ENCODE data around the gene ITPR3. TPM values are rescaled to one million over a fixed set of nuclear protein-coding genes. Genes with fewer than 3 reads are reported as not detected.

The ITPR3 gene
- total RNA-seq, 2 donors from 2014 or later = 29.6 to 33.3 TPM

DNA sequence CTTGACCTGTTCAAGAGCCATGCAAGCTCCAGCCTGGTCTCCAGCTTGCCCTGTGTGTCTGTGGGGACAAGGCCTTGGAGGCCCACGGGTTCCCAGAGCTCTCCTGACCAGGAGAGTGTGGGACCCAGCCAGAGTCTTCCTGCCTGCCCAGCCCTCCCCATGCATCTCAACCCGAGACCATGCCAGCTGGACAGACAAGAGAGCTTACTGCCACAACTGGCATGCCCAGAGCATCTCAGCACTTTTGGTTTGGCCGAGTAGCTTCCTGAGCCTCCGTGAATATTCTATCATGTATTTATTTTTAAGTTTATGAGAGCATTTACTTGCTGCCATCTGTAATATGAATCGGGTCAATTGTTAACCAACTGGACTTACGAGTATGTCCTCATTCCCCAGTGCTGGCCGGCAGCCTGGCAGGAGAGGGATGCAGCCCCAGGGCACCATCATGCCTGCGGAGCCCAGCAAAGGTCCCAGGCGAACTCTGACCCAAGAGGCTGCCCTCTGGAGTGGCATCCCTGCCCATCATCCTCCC, 110.7 kb downstream of the ITPR3 start:
- Mint-ChIP-seq H3K4me1 (peaks cover 18% of the 10 kb centered on the region), H3K4me3 (no peak overlapping the region), H3K36me3 (ENCODE audit: low read depth) (no peaks in the 10 kb centered on the region), H3K27ac (no peak overlapping the region), H3K27me3 (ENCODE audit: insufficient read depth) (no peaks in the 10 kb centered on the region), H3K9me3 (no peaks in the 10 kb centered on the region)
- Histone ChIP-seq H3K9me3 (ENCODE audit: control insufficient read depth, low read length) (no peaks in the 10 kb centered on the region), H3K27ac (ENCODE audit: low read depth, low read length) (no peak overlapping the region), H3K4me3 (ENCODE audit: low read length) (no peak overlapping the region), H3K27me3 (ENCODE audit: control insufficient read depth, insufficient read depth, low read length, poor library complexity, severe bottlenecking) (no peaks in the 10 kb centered on the region), H3K9ac (ENCODE audit: extremely low read depth, low read length, poor library complexity, severe bottlenecking) (no peak overlapping the region), H3K4me1 (ENCODE audit: control insufficient read depth, insufficient read depth, low read length) (no peaks in the 10 kb centered on the region), H3K36me3 (ENCODE audit: control insufficient read depth, insufficient read depth, low read length) (no peaks in the 10 kb centered on the region)
- 89 to 98% methylated on average over 7 to 9 of the region's 9 CpGs for WGBS, 2 experiments (ENCODE audit: insufficient coverage in 1 of 2, insufficient read length in 1 of 2)
- TF ChIP-seq, protein P1, sequence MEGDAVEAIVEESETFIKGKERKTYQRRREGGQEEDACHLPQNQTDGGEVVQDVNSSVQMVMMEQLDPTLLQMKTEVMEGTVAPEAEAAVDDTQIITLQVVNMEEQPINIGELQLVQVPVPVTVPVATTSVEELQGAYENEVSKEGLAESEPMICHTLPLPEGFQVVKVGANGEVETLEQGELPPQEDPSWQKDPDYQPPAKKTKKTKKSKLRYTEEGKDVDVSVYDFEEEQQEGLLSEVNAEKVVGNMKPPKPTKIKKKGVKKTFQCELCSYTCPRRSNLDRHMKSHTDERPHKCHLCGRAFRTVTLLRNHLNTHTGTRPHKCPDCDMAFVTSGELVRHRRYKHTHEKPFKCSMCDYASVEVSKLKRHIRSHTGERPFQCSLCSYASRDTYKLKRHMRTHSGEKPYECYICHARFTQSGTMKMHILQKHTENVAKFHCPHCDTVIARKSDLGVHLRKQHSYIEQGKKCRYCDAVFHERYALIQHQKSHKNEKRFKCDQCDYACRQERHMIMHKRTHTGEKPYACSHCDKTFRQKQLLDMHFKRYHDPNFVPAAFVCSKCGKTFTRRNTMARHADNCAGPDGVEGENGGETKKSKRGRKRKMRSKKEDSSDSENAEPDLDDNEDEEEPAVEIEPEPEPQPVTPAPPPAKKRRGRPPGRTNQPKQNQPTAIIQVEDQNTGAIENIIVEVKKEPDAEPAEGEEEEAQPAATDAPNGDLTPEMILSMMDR (conservative IDR thresholded peaks at IDR 0.05) = no peak
- no peak for DNase-seq

DNA sequence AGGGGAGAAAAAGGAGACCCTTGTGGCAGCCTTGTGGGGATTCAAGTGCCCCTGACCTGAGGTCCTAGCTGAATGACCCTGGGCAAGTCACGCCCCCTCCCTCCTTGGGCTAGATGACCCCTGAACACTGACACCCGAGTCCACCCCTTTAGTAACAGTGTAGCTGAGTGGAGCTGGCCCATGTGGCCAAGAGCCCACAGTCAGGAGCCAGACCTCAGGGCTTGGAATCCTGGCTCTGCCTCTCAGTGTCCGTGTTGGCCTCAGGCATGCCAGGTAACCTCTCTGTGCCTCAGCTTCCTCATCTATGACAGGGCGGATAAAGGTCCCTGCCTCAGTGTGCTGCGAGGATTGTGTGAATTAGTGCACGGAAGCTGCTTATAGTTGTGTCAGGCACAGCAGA, 111.3 kb downstream of the ITPR3 start:
- H3K4me3 Mint-ChIP-seq = no peak overlapping the region
- H3K27me3 ChIP-seq (ENCODE audit: control insufficient read depth, insufficient read depth, low read length, poor library complexity, severe bottlenecking) = no peaks in the 10 kb centered on the region
- 92 to 96% methylated on average over 6 of the region's 6 CpGs for WGBS, 2 experiments (ENCODE audit: insufficient coverage in 1 of 2, insufficient read length in 1 of 2)
- peak overlapping the region; percentile 27 for H3K27ac Mint-ChIP-seq
- H3K27me3 Mint-ChIP-seq (ENCODE audit: insufficient read depth) = no peaks in the 10 kb centered on the region
- H3K27ac ChIP-seq (ENCODE audit: low read depth, low read length) = no peak overlapping the region
- H3K36me3 ChIP-seq (ENCODE audit: control insufficient read depth, insufficient read depth, low read length) = no peaks in the 10 kb centered on the region
- no peak overlapping the region for H3K4me3 ChIP-seq (ENCODE audit: low read length)
- H3K9me3 Mint-ChIP-seq = no peaks in the 10 kb centered on the region
- TF ChIP-seq, protein P1 (conservative IDR thresholded peaks at IDR 0.05) = no peak
- H3K36me3 Mint-ChIP-seq (ENCODE audit: low read depth) = no peaks in the 10 kb centered on the region
- peaks cover 14% of the 10 kb centered on the region for H3K4me1 Mint-ChIP-seq
- no peaks in the 10 kb centered on the region for H3K4me1 ChIP-seq (ENCODE audit: control insufficient read depth, insufficient read depth, low read length)
- no peak overlapping the region for H3K9ac ChIP-seq (ENCODE audit: extremely low read depth, low read length, poor library complexity, severe bottlenecking)
- no peak for DNase-seq
- H3K9me3 ChIP-seq (ENCODE audit: control insufficient read depth, low read length) = no peaks in the 10 kb centered on the region

DNA sequence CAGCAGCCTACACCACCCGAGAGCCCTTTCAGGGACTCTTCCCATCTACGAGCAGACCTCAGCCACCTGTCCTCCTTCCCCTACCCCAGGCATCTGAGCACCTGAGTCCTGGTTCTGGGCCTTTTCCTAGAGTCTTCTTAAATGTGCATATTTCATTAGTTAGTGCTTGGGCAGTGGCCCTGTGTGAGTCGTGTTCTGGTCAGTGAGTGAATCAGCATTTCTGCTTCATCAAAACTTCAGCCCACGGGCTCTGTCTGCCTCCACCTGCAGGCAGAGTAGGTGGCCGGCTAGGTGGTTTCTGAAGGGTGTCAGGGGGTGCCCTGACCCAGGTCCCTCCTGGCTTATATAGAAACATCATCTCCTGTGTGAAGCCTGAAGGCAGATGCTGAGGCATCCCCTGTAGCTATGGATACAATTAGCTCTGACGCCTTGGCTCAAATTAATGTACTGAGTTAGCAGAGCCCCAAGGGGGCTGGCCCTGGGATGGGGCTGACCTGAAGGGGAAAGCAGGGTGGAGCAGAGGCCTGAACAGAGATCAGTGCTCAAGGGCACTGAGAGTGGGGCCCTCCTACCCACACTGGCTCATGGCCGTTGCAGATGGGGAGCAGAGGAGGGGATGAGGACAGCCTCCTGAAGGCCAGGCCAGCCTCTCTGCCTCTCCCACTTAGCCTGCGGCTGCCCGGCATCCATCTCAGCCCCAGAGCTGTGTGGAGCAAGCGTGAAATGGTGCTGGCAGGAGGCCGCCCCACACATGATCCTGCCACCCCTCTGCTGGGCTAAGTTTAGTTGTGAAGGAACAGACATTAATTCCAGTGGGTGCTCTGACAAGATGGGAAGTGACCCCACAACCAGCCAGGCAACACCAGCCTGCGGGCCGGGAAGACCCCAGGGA, 111.9 kb downstream of the ITPR3 start:
- Histone ChIP-seq H3K27me3 (ENCODE audit: control insufficient read depth, insufficient read depth, low read length, poor library complexity, severe bottlenecking) (no peaks in the 10 kb centered on the region), H3K9ac (ENCODE audit: extremely low read depth, low read length, poor library complexity, severe bottlenecking) (no peak overlapping the region), H3K4me1 (ENCODE audit: control insufficient read depth, insufficient read depth, low read length) (no peaks in the 10 kb centered on the region), H3K9me3 (ENCODE audit: control insufficient read depth, low read length) (no peaks in the 10 kb centered on the region), H3K4me3 (ENCODE audit: low read length) (no peak overlapping the region), H3K27ac (ENCODE audit: low read depth, low read length) (no peak overlapping the region), H3K36me3 (ENCODE audit: control insufficient read depth, insufficient read depth, low read length) (no peaks in the 10 kb centered on the region)
- peaks cover 11% of the 10 kb centered on the region for H3K4me1 Mint-ChIP-seq
- H3K27me3 Mint-ChIP-seq (ENCODE audit: insufficient read depth) = no peaks in the 10 kb centered on the region
- H3K9me3 Mint-ChIP-seq = no peaks in the 10 kb centered on the region
- TF ChIP-seq, protein P1 (conservative IDR thresholded peaks at IDR 0.05) = no peak
- WGBS, 2 experiments (ENCODE audit: insufficient coverage in 1 of 2, insufficient read length in 1 of 2) = 88 to 96% methylated on average over 4 to 13 of the region's 13 CpGs
- no peak for DNase-seq
- no peak overlapping the region for H3K4me3 Mint-ChIP-seq
- H3K36me3 Mint-ChIP-seq (ENCODE audit: low read depth) = no peaks in the 10 kb centered on the region
- peak overlapping the region; percentile 27 for H3K27ac Mint-ChIP-seq

Measured in endodermal cell (in vitro differentiated cells).